ENCODE data around the gene C3.
"Not testable (repeated sequence)": the region's sequence is repeated elsewhere in the genome, so short reads cannot be mapped to it uniquely, and the experiment has no call there.

Gene C3

DNA sequence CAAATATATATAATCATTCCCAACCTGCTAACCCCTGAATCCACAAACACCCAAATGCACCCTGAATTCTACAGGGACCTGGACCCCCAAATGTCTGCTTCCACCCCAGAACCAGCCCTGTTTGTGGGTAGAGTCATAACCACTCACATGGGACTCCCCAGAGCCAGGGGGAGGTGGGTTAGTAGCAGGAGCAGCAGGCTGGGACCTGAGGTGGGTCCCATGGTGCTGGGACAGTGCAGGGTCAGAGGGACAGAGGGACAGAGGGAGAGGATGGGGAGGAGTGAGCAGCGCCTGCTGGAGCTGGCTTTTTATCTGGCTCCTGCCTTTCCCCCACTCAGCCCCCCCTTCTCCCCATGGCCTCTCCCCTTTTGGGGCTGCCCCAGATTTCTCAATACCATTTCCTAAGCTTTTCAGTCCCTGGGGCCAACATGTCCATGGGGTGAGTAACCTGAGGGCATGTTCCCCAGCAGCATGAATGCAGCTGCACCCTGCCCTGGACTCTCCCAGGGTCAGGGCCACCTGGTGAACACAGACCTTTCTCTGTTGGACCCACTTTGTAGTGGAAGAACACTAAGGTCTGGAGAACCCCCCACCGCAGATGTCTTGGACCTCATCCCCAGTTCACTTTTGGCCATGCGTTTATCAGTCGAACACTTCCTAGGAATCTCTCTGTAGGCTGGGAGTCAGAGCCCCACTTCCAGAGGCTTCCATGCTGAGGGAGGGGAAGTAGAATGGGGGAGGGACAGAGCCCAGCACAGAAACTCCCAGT, at the start of gene C3:
C3 (minus strand) TSS at position 282 of the 769 bp plus-strand sequence; CDS start at position 221, 61 bp downstream.
- no peak for DNase-seq

GRCh38 chr19:6769006-6769619, 48.7 kb upstream of the C3 start:
- DNase-seq: no peak

- peak; percentile 34 for DNase-seq
Observed at GRCh38 chr19:6768236-6768785, 47.9 kb upstream of the C3 start.

DNA sequence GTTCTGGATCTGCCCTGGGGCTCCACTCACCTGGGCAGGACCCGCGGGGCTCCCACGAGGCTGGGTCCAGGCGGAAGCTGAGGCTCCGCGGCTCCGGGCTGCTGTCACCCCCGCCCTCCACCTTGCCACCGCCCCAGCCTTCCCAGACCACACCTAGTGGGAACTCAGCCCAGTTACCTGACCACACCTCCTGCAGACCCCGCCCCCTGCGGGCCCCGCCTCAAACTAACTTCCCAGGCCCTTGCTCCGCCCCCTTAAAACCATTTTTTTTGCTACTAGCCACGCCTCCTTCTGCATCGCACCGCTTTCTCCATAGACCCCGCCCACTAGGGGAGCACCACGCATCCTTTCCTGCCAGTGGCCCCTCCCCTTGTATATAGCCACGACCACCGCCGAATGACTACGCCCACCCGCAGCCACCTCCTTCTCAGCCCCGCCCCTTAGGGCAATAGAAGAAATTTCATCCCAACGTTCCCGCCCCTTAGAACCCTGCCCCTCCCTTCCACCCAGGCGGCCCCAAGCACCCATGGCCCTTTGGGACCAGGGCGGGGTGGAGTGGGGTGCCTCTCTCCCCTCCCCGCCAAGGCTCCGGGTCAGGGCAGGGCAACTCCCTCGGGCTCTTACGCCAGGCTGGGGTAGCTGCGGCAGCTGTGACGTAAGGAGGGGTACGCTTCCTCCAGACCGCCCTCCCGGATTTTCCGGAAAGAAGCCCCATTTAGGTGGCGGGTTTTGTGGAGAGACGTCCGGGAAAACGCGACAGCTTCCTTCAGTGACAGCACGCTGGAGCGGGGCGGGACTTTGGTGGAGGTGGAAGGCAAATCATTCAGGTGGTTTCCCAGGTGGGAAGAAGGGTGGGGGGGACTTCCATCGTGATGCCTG, 47.1 kb upstream of the C3 start, which contains the start of gene SH2D3A:
SH2D3A (minus strand) TSS at position 79 of the 879 bp plus-strand sequence. CDS start 3,687 bp downstream, outside the sequence.
- peak; percentile 97 for DNase-seq

- no peak for DNase-seq
Observed at GRCh38 chr19:6767081-6767356, 46.6 kb upstream of the C3 start.

DNA sequence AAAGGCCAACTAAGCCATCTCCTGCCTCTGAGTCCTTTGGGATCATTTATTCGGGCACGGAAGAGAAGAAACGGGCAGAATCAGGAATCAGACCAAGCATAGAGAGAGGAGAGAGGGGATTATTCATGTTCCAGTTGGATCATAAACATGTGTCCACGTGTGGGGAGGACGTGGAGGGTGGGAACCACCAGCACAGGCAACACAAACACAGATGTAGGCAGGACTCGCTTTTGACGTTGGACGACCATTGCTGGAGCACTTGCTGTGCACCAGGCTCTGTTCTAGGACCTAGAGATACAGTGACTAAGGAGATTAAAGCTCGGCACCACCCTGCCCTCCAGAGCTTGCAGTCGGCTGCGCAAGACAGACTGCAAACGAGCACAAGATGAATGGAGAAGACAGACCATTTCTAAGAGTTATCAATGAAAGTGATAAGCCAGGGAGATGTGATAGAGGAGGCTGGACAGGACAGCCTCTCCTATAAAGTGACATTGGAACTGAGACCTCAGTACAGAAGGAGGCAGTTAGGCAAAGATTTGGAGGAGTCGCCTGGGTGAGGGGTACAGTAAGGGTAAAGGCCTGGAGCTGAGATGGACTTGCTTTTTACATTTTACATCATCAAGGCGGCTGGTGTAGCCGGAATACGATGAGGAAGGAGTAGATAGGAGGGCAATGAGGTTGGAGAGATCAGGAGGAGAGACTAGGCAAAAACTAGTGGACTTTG, 46.1 kb upstream of the C3 start:
- peak; percentile 14 for DNase-seq

DNA sequence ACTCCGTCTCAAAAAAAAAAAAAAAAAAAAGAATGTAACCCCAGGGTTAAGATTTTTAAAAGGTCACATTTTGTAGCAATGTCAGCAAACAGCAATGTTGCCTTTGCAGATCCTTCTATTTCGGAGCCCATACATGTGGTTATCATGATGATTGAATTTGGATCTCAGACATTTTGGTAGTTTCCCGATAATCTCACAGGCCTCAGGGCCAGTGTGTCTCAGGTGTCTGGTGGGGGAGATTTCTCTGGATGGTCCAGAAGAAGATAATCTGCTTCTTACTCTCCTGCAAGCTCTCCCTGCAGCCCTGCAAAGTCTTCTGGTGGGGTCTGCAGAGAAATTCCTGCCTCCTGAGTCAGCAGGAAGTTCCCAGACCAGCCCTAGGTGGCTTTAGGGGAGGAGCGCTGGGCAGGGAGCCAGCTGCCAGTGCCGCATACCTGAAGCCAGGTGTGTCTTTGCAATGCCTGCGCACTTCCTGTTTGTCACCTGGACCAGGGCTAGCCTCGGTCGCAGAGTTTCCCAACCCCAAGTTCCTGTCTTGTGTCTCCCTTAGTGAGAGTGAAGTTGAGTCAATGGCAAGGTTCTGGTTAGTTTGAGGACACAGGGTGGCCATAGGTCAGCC, 45.4 kb upstream of the C3 start:
- peak; percentile 53 for DNase-seq

- not testable (repeated sequence) for DNase-seq
Observed at GRCh38 chr19:6762253-6762797, 41.9 kb upstream of the C3 start.

DNA sequence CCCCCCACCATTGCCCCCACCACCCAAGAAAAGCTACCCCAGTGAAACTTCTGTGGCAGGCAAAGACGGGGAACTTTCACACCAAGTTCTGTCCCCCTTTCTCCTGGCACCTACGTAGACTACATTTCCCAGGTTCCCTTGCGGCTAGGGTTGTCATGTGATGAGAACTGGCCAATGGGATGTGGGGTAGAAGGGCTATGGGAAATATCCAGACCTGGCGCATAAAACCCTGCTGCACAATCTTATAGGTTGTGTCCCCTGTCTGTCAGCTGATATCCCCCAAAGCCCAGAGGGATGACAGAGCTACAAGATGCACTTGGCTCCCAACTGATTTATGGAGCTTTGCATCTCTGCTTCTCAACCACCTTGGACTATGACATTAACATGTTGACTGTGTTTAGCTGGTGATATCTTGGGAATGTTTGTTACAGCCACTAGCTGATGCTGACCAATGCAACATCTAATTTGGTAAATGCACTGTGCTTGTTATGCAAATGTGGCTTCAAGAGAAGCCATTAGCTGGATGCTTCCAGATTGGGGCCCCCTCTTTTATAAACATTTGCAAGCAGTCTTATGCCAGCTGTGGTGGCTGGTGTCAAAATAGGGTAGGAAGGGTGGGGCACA, 40.7 kb upstream of the C3 start:
- peak; percentile 17 for DNase-seq

- DNase-seq: no peak
Observed at GRCh38 chr19:6760606-6761005, 40.2 kb upstream of the C3 start.

DNA sequence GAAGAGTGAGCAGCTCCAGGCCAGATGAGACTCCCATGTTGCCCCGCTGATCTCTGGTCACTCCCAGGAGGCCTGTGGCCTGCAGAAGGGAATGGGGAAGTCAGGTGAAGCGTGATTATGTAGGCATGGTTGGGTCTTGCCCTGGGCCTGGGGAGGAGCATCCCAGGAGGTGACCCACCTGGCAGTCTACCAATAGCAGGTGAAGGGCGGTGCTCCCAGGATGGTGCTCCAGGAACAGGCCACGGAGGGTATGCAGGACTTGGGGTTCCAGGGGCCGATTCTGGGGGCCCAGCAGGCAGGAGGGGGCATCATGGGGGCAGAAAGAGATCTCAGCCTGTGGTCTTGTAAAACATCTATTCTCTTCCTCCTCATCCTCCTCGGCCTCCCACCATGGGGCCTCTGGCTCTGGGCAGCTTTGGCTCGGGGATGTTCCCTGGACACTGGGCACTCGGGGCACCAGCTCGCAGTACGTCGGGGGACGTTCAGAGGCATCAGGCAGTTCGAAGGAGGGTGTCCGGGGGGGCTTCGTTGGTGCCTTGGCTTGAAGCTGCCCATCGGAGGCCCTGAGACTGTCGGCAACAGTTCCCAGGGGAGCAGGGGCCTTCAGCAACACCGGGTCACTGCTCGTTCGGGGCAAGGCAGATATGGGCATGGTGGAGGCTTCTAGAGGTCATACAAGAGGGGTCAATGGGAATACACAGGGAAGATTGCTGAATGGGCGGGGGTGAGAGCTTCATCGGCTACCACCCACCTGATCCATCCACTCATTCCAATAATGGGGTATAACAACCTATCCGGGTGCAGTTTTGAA, 34.4 kb upstream of the C3 start:
- no peak for DNase-seq

- DNase-seq: no peak
Observed at GRCh38 chr19:6754136-6754535, 33.7 kb upstream of the C3 start.

GRCh38 chr19:6753178-6754031, 33.0 kb upstream of the C3 start:
- peak; percentile 79 for DNase-seq

- DNase-seq: no peak
Observed at GRCh38 chr19:6752256-6753177, 32.1 kb upstream of the C3 start.

DNA sequence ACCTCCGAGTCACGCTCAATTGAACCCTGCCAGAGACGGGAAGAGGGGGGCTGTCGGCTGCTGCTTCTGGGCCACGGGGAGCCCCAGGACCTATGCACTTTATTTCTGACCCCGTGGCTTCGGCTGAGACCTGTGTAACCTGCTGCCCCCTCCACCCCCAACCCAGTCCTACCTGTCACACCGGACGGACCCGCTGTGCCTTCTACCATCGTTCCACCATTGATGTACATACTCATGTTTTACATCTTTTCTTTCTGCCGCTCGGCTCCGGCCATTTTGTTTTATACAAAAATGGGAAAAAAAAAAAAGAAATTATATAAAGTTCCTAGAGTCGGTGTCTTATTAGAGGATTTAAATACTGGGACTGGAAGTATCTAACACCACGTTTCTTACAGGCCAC, 30.7 kb upstream of the C3 start:
- no peak for DNase-seq

DNA sequence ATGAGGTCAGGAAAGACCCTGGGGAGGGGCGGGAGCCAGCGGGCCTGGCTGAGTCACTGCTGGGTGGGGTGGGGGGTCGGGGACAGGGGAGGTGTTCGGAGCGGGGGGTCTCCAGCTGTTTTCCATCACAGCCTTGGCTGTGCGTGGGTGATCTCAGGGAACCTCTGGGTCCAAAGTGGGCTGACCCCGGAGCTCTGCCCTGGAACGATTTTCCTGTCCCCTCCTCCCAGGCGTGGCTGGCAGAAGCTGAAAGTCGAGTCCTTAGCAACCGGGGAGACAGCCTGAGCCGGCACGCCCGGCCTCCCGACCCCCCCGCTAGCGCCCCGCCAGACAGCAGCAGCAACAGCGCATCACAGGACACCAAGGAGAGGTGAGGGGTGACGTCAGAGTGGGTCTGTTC, 29.6 kb upstream of the C3 start:
- no peak for DNase-seq

GRCh38 chr19:6748543-6748942, 28.1 kb upstream of the C3 start:
- DNase-seq: not testable (repeated sequence)

- DNase-seq: no peak
Observed at GRCh38 chr19:6745965-6746364, 25.5 kb upstream of the C3 start.
